GM08714 (cell line): ENCODE data around the gene RSPO4.

Experiments
- H3K4me3 ChIP-seq: fragments of 200-500 bp; sonication (Bioruptor generic); 2 replicates; pipeline ENCODE4 v1.5.1; 2014; ENCODE audit warnings: mild to moderate bottlenecking, low read length, inconsistent platforms
- ZNF274 ChIP-seq: IDR thresholded peaks from 2 replicates; pipeline ENCODE4 v1.6.1; 2012; ENCODE audit warnings: mild to moderate bottlenecking, low read depth, low read length

Gene RSPO4

DNA sequence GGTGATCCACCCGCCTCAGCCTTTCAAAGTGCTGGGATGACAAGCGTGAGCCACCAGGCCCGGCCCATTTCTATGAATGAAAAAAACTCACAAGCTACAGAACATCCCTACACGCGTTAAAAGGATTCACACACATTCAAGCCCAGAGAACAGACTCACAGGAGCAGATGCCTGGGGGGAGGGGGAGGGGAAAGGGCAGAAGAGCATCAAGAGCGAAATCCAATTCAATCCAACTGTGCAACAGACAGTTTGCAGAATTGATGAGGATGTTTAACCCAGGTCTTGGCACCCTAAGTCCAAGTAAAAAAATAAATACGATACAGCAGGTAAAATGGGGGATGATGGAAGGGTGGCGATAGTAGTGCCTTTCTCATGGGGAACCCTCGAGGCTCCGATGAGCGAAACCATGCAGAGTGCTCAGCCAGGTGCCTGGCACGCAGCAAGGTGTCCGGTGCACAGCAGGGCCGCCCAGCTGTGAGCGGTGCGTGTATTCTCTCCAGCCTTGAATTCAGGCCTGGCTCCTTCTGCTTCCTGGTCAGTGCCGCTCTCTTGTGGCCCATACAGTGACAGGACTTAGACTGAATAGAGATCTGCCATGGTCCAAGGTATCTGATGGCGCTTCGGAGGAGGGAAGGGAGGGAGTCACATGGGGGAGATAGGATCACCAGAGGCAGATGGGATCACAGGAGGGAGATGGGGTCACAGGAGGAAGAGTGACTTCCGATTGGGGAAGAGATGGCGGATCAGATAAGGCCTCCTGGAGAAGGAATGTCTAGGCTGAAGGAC is 50.5 kb downstream of the RSPO4 start:
- no peak for TF ChIP-seq ZNF274
- no peak overlapping the region for H3K4me3 ChIP-seq

DNA sequence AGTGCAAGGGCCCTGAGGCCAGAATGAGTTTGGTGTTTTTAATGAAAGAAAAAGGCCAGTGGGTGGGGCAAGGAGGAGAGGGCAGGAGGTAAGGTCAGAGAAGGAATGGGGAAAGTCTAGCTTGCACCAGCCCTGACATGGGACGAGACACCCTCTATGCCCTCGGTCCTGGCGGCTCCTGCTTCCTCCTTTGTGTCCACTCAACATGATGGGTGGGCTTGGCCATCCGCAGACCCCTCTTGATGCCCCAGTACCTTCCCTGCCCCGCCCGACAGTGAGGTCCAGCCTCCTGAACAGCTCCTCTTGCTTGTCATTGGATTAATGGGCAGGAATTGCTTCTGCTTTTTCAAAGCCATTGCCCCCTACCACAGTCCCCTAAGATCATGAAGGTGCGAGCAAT is 52.4 kb downstream of the RSPO4 start:
- no peak overlapping the region for H3K4me3 ChIP-seq
- TF ChIP-seq ZNF274, result no peak

DNA sequence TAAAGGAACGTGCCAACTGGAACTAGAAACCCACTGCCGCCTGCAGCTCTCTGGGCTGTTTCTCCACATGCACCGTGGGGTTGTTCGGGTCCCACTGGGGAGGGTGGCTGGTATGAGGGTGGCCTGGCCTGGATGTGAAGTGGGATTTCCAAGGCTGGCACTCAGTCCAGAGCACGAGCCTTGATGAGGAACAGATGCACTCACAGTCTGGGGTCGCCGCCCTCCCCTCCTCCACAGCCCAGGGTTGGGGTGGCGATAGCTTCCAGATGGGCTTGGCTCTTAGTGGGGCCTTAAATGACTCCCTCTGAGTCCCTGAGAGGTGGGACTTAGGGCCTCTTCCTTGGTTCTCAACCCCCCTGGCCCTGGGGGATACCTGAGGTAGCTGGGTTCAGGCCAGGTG is 55.3 kb downstream of the RSPO4 start:
- H3K4me3 ChIP-seq, result no peak overlapping the region
- no peak for TF ChIP-seq ZNF274

DNA sequence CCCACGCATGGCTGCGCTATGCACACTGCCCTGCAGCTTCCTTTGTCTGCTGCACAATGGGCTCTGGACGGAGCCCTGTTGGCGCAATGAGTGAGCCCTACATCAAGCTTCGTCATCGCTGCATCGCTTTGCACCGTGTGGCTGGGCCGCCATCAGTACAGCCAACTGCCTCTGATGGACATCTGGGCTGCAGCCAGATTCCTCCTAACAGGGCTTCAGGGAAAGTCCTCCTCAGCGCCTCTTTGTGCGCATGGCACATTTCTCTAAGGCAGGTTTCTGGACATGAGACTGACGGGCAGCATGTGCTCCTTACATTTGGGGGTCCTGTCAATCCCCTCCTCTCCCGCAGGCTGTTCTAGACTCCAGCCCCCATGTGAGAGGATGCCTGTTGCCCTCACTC is 56.3 kb downstream of the RSPO4 start:
- H3K4me3 ChIP-seq, result no peak overlapping the region

DNA sequence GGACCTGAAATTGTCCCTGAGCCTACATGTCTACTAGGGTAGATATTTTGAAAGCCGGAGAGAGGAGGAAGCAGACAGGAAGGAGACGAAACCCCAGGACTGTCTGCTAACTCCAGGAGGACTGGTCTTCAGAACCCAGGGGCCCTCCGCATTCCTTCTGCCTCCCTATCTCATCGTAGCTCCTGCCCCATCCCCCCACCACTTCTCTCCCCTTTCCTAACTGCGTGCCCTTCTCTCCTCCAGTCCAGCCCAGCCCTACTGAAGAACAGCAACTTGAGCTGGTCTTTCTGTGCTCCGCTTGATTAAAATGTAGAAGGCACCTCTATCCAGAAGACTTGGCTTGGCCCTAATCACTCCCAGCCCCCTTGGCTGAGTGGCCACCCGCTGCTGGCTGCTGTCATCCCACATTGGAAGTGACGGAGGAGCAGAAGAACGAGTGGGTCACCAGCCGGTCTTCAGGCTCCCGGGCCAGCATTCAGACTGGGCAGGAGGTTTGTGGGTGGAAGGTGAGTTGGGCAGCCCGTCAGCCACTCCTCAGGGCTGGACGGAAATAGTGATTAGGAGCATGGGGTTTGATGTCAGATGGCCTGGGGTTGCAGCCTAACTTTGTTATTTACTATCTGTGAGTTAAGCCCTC is 57.2 kb downstream of the RSPO4 start:
- no peak for TF ChIP-seq ZNF274
- no peak overlapping the region for H3K4me3 ChIP-seq

More for the DNA sequence above, 56.3 kb downstream of the RSPO4 start:
- TF ChIP-seq ZNF274, result no peak

DNA sequence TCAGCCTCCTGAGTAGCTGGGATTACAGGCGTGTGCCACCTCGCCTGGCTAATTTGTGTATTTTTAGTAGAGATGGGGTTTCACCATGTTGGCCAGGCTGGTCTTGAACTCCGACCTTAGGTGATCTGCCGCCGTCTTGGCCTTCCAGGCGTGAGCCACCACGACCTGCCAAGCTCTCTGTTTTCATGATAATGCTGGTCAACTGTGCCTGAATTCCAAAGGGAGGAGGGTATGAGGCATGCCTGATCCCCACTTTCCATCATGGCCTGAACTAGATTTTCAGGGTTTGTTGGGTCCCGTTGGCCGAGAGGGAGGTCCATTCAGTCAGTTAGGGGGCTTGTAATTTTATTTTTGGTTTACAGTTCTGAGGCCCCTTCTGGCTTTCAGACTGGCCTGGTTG is 58.0 kb downstream of the RSPO4 start:
- no peak overlapping the region for H3K4me3 ChIP-seq
- no peak for TF ChIP-seq ZNF274

DNA sequence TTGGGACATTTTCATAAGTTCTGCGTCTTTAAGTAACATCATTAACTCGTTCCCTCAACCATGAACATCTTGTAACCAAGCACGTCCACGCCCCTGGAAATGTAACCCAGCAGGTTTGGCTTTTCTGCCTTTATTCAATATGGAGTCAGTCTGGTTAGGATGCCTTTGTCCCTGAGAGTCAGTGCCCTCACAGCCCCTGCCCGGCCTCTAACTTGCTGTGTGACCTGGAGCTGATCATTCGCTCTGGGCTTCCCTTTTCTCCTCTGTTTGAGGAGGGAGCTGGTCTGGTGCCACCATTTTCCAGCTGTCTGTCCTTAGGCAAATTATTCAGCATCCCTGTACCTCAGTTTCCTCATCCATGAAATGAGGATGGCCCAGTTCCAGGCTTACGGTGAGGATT is 59.5 kb downstream of the RSPO4 start:
- TF ChIP-seq ZNF274, result no peak
- no peak overlapping the region for H3K4me3 ChIP-seq

DNA sequence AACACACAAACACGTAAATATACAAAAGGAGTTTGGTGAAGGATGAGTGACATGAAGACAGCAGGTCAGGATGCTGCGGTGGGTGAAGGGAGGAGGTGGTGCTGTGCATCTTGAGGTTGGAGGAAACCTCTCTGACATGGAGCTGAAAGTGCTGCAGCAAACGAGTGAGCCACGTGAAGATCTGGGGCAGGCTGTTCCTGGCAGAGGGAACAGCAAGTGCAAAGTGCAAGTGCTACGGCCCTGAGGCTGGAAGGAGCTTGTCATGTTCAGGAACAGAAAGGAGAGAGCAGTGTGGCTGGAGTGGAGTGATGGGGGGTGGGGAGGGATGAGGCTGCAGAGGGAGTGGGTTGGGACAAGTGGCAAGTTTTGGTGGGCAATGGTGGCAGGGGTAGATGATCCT is 61.2 kb downstream of the RSPO4 start:
- TF ChIP-seq ZNF274, result no peak
- H3K4me3 ChIP-seq, result no peak overlapping the region

DNA sequence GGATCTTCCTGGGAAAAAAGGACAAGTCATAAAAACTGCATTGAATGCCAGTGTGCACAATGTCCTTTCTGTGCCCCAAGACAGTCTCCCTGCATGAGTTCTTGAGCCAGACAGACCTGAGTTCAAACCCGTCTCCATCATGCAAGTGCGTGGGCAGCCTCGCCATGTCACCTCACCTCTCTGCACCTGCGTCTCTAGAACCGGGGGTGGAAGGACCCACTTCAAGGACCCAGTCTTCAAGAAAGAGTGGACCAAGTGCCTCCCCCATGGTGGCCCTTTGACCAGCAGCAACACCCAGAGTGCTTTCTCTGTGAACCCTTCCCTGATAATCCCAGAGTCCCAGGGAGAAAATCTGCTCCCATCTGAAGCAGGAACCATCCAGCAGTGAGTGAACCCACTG is 62.5 kb downstream of the RSPO4 start:
- H3K4me3 ChIP-seq, result no peak overlapping the region
- TF ChIP-seq ZNF274, result no peak

DNA sequence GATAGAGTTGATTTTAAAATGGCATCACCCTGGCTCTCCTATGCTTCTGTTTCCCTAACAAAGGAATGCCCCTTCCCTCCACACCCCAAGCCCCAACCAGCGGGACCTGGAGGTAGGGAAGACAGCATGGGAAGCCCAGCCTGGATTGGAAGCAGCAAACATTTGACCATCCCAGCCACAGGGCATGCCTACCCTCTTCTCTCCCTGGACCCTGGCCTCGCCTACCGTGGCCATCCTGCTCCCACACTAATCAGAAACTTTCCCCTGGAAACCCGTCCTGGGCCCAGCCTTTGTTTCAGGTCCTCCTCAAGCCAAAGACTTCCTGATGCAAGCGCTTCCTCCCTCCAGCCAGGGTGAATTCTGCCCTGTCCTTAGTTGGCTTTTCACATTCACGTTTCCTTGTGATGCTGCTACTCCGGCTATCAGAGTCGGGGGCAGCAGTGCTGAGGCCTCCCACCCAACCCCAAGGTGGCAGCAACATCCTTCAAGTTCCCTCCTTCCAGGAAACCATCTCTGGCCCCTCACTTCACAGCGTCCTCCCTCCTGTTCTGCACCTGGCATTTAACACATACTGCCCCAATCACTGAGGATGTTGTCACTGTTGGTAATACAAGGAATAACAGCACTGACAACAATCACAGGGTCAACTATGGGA is 67.8 kb downstream of the RSPO4 start:
- no peak overlapping the region for H3K4me3 ChIP-seq
- no peak for TF ChIP-seq ZNF274

DNA sequence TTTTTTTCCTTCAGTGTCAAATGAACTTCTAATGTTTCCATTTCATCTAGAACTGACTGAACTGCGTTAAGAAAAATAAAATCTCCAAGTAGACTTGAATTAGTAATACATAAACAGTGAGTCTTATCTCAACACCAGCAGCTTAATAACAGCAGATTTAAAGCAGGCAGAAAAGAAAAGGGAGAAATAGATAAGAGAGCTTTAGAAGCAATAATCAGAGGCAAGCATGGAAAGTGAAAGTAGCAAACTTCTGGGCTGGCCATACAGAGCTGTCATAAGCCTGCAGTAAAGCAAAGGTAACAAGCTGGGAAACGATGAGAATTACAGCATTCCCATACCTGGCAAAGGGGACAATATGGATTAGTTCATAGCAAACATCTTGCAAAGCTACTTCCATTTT is 69.1 kb downstream of the RSPO4 start:
- TF ChIP-seq ZNF274, result no peak
- H3K4me3 ChIP-seq, result no peak overlapping the region

DNA sequence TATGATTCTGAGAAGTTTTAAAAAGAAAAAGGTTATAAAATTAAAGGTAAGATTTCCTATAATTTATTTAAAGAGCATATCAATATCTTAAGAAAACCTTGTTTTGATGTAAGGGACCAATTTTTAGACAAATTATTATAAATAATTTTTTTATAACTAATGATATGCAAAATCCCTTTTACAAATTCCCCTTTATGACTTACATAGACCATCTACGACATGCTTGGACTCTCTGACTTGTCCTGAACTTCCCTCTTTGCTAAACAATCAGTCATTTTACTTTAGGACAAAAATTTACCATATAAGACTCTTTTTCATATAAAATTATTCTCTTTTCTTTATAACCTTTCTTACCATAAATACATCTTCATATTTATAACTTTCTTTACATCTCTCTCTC is 70.7 kb downstream of the RSPO4 start:
- no peak for TF ChIP-seq ZNF274
- no peak overlapping the region for H3K4me3 ChIP-seq

DNA sequence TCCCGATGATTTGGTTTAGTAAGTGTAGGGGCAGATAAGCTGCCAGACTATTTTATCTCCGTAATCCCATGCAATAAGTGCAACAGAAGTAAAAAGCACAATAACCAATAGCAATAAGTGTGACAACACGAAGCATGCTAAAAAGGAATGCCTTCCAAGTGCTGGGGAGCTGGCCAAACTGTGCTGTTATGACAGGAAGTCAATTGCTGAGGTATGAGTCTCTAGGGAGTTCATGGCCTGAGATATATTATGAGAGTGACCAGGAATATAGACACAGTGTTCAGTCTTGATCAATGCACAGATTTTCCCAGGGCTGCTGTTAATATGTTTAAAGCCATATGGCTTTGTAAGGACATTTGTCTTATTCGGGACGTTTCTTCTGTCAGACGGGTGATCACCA is 75.4 kb downstream of the RSPO4 start:
- no peak for TF ChIP-seq ZNF274
- H3K4me3 ChIP-seq, result no peak overlapping the region

DNA sequence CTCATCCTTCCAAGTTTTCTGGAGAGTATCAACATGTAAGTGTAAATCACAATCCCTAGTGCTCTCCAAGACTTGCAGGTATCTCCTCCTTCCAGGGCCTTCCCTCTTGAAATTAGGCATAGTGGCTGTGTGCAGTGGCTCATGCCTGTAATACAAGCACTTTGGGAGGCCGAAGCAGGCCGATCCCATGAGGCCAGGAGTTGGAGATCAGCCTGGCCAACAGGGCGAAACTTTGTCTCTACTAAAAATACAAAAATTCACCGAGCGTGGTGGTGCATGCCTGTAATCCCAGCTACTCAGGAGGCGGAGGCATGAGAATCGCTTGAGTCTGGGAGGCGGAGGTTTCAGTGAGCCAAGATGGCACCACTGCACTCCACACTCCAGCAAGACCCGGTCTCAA is 76.6 kb downstream of the RSPO4 start:
- H3K4me3 ChIP-seq, result no peak overlapping the region
- no peak for TF ChIP-seq ZNF274

DNA sequence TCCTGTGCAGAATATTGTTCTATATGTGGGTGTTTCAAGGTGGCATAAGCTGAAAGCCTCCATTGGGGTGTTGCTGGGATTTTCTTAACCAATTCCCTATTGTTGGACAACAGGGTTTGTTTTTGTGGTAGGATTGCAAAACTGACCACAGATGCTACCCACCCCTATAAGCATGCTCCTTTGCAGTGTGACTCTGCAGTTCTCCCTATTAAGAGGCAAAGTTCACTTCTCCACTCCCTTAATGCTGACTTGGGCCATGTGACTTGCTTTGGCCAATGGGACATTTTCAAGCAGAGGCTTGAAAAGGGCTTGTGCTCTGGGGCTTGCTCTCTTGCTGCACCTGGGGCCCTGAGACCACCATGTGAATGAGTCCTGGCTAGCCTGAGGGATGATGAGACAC is 77.5 kb downstream of the RSPO4 start:
- TF ChIP-seq ZNF274, result no peak
- no peak overlapping the region for H3K4me3 ChIP-seq
